Esophagus squamous epithelium (tissue), 5 donors: ENCODE results near the gene GRIK3. TPM values are rescaled to one million over a fixed set of nuclear protein-coding genes. Genes with fewer than 3 reads are reported as not detected.

Experiments used
- DNase-seq: peaks from one replicate; lab custom pipeline; 2025; lab: John Stamatoyannopoulos, UW
- H3K27ac ChIP-seq, 4 donors: fragments of 200-600 bp; sonication (generic); one replicate each; pipeline ENCODE4 v1.5.1; 2016 to 2019; ENCODE audit warnings: mild to moderate bottlenecking in 1 of 4
- H3K27me3 ChIP-seq, 4 donors: fragments of 200-600 bp; sonication (generic); 1 replicate in 3 of 4; 2 replicates in 1 of 4; pipeline versions ENCODE4 v1.5.1 to v1.6.0; 2017 to 2021; ENCODE audit warnings: antibody characterized with exemption in 1 of 4
- H3K36me3 ChIP-seq, 3 donors: fragments of 200-600 bp; sonication (generic); one replicate each; pipeline ENCODE4 v1.5.1; 2016 to 2019
- H3K4me1 ChIP-seq, 3 donors: fragments of 200-600 bp; sonication (generic); one replicate each; pipeline ENCODE4 v1.5.1; 2017 to 2019
- H3K4me3 ChIP-seq, 4 donors: fragments of 200-600 bp; sonication (generic); 1 replicate in 3 of 4; 2 replicates in 1 of 4; pipeline ENCODE4 v1.5.1; 2016 to 2019; ENCODE audit warnings: mild to moderate bottlenecking in 2 of 4, moderate library complexity in 1 of 4
- H3K9me3 ChIP-seq, 3 donors: fragments of 200-600 bp; sonication (generic); one replicate each; pipeline ENCODE4 v1.5.1; 2016 to 2019
- CTCF ChIP-seq, 6 experiments: fragments of 450-650 bp in 4 of 6; fragments of 200-600 bp in 2 of 6; sonication (generic) in 2 of 6; IDR thresholded peaks; one replicate each; pipeline ENCODE4 v1.5.1; 2016 to 2019; ENCODE audit warnings: antibody characterized with exemption in 6 of 6, mild to moderate bottlenecking in 4 of 6, moderate library complexity in 4 of 6
- POLR2A ChIP-seq, 4 donors: fragments of 450-650 bp; IDR thresholded peaks; one replicate each; pipeline ENCODE4 v1.6.1; 2017; ENCODE audit warnings: antibody characterized with exemption in 4 of 4, mild to moderate bottlenecking in 4 of 4, moderate library complexity in 3 of 4
- WGBS, 2 donors: methylation state at CpG; one replicate each; pipeline ENCODE4 v1.1.5; 2018; 5-methylcytosine and 5-hydroxymethylcytosine counted together
- intact Hi-C: fragments of 100-400 bp; cut with DNase I; formaldehyde crosslinking; loops from one replicate; pipeline ENCODE4 v1.15.0; 2022
- total RNA-seq, 4 donors: library from RNA; depleted of rRNA; stranded (reverse); fragments of >200 nt; gene quantifications; one replicate each; pipeline ENCODE4 v1.1.0, GENCODE V29; 2016
- donor health status: DM: yes; HTN: yes; CAD: no.

GRIK3 gene
- total RNA-seq, 4 donors from 2014 or later = 0.11 to 0.38 (median 0.21) TPM; not detected in 1

GRCh38 chr1:36761113-36761512 is 273.2 kb downstream of the GRIK3 start:
- no peaks in the 10 kb centered on the region for H3K9me3 ChIP-seq
- no peak overlapping the region for H3K27ac ChIP-seq
- intact Hi-C loops = no loop called here
- H3K36me3 ChIP-seq = no peaks in the 10 kb centered on the region
- no peaks in the 10 kb centered on the region for H3K4me1 ChIP-seq
- H3K27me3 ChIP-seq = peaks cover 0 to 27% (median 0%) of the 10 kb centered on the region in 4 donors
- DNase-seq = no peak
- TF ChIP-seq POLR2A (IDR thresholded peaks at IDR 0.05) = no peak
- TF ChIP-seq CTCF (IDR thresholded peaks at IDR 0.05) = no peak
- no peak overlapping the region for H3K4me3 ChIP-seq

GRCh38 chr1:36760081-36760480 is 274.2 kb downstream of the GRIK3 start:
- DNase-seq = no peak
- TF ChIP-seq CTCF (IDR thresholded peaks at IDR 0.05) (no peak), POLR2A (IDR thresholded peaks at IDR 0.05) (no peak)
- WGBS, 2 donors = 42 to 46% methylated on average over 2 of the region's 3 CpGs
- H3K27ac ChIP-seq = no peak overlapping the region
- H3K9me3 ChIP-seq = no peaks in the 10 kb centered on the region
- H3K4me1 ChIP-seq = no peaks in the 10 kb centered on the region
- intact Hi-C loops = no loop called here
- no peaks in the 10 kb centered on the region for H3K36me3 ChIP-seq
- no peak overlapping the region for H3K4me3 ChIP-seq
- peaks cover 0 to 18% (median 0%) of the 10 kb centered on the region in 4 donors for H3K27me3 ChIP-seq

- Histone ChIP-seq H3K4me3 (no peak overlapping the region), H3K4me1 (no peaks in the 10 kb centered on the region), H3K27ac (no peak overlapping the region), H3K27me3 (peaks cover 0 to 15% (median 0%) of the 10 kb centered on the region in 4 donors), H3K36me3 (no peaks in the 10 kb centered on the region), H3K9me3 (no peaks in the 10 kb centered on the region)
- no peak for TF ChIP-seq POLR2A (IDR thresholded peaks at IDR 0.05)
- TF ChIP-seq CTCF (IDR thresholded peaks at IDR 0.05) = no peak
- WGBS, 2 donors = 83 to 87% methylated on average over 5 of the region's 5 CpGs
- DNase-seq = no peak
- intact Hi-C loops = no loop called here
These were observed 275.0 kb downstream of the GRIK3 start for GRCh38 chr1:36759355-36759754.

GRCh38 chr1:36755303-36756230 is 278.7 kb downstream of the GRIK3 start:
- Histone ChIP-seq H3K27me3 (peaks cover 0 to 25% (median 0%) of the 10 kb centered on the region in 4 donors), H3K4me1 (no peaks in the 10 kb centered on the region), H3K27ac (no peak overlapping the region), H3K36me3 (no peaks in the 10 kb centered on the region), H3K9me3 (no peaks in the 10 kb centered on the region), H3K4me3 (no peak overlapping the region)
- DNase-seq = no peak
- TF ChIP-seq POLR2A (IDR thresholded peaks at IDR 0.05) = no peak
- TF ChIP-seq CTCF (IDR thresholded peaks at IDR 0.05) = no peak
- intact Hi-C loops = no loop called here
- WGBS, 2 donors = 70 to 78% methylated on average over 9 to 12 of the region's 12 CpGs

- H3K4me1 ChIP-seq = no peaks in the 10 kb centered on the region
- peaks cover 0 to 20% (median 0%) of the 10 kb centered on the region in 4 donors for H3K27me3 ChIP-seq
- intact Hi-C loops = no loop called here
- no peaks in the 10 kb centered on the region for H3K36me3 ChIP-seq
- TF ChIP-seq POLR2A (IDR thresholded peaks at IDR 0.05) = no peak
- no peak for TF ChIP-seq CTCF (IDR thresholded peaks at IDR 0.05)
- H3K27ac ChIP-seq = no peak overlapping the region
- no peak overlapping the region for H3K4me3 ChIP-seq
- 89% methylated on average over 1 of the region's 1 CpG; no CpG with 5 or more reads in 1 of the 2 donors for WGBS, 2 donors
- DNase-seq = no peak
- no peaks in the 10 kb centered on the region for H3K9me3 ChIP-seq
These were observed 279.9 kb downstream of the GRIK3 start for GRCh38 chr1:36754366-36754765.
